ENCODE data around the gene NXPE3.

DNA sequence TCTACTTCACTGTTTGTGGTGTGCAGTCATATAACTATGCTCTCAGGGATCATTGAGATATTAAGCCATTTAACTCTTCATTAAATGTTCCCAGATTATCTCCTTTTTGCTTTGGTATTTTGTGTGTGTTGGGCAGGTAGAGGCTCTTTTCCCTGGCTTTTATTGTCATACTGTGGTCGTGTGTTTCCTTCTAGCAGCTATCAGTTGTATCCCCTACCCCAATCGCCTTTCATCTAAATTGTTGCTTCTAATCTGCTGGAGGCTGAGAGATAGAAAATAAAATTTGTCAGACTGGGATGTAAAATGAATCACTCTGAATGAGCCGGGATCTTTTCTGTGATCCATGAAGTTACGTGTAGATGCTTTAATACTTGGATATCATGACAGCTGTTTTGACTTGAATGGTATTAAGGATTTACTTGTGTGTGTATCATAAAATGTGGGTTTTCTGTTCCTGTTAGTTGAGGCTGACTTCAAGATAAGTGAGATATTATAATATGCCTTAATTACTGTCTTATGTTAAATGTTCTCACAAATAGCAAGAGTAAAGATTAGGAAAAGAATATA lies 79.5 kb downstream of the NXPE3 start:
- TF ChIP-seq, protein P1, sequence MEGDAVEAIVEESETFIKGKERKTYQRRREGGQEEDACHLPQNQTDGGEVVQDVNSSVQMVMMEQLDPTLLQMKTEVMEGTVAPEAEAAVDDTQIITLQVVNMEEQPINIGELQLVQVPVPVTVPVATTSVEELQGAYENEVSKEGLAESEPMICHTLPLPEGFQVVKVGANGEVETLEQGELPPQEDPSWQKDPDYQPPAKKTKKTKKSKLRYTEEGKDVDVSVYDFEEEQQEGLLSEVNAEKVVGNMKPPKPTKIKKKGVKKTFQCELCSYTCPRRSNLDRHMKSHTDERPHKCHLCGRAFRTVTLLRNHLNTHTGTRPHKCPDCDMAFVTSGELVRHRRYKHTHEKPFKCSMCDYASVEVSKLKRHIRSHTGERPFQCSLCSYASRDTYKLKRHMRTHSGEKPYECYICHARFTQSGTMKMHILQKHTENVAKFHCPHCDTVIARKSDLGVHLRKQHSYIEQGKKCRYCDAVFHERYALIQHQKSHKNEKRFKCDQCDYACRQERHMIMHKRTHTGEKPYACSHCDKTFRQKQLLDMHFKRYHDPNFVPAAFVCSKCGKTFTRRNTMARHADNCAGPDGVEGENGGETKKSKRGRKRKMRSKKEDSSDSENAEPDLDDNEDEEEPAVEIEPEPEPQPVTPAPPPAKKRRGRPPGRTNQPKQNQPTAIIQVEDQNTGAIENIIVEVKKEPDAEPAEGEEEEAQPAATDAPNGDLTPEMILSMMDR (IDR thresholded peaks at IDR 0.05) = no peak
- TF ChIP-seq POLR2AphosphoS5 (IDR thresholded peaks at IDR 0.05) = no peak
